Cardiac atrium fibroblast (primary cell): ENCODE data around the gene RNASEH1. TPM values are rescaled to one million over a fixed set of nuclear protein-coding genes. Genes with fewer than 3 reads are reported as not detected.

ENCODE experiments used
- total RNA-seq: library from RNA; depleted of rRNA; stranded (reverse); fragments of >200 nt; gene quantifications from 2 replicates; pipeline ENCODE4 v1.2.3, GENCODE V29; 2015

Gene RNASEH1, protein sequence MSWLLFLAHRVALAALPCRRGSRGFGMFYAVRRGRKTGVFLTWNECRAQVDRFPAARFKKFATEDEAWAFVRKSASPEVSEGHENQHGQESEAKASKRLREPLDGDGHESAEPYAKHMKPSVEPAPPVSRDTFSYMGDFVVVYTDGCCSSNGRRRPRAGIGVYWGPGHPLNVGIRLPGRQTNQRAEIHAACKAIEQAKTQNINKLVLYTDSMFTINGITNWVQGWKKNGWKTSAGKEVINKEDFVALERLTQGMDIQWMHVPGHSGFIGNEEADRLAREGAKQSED
- total RNA-seq, result 28.2 and 31.4 TPM in 2 replicates

DNA sequence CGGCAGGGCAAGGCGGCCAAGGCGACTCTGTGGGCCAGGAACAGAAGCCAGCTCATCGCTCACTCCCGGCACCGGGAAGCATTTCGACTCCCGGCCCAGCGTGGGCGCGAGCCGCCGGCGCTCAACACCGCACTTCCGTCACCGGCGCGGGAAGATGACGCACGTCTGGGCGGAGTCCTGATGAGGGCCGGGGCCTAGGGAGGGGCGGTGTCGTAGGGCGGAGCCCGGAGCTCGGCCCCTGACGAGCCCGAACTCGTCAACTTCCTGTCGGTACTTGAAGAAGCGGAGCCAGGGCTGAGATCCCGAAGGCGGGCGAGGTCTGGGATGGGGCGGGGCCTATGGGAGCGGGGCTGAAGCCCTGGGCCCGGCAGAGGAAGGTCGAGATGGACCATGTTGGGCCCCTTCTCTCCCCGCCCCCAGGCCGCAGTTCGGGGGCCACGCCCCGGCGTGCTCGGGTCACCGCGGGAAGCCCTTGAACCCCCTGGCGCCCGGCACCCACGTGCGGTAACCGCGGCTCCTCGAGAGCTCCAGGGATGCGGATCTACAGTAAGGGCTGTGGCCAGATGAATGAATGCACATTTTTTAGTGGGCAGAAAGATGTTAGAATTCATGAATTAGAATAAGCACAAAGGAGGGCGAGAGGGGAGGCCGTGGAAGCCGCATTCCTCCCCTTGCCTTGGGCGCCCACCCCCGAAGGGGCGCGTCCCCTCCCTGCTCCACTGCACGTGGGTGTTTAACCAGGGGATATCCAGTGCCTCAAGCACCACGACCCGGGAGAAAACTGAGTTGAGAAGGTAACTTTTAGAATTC is at the start of gene RNASEH1:
Gene RNASEH1 (minus strand): TSS at position 129 of the 810 bp plus-strand sequence. CDS start 73 bp downstream, at position 56.

GRCh38 chr2:3594493-3595281 is 36.6 kb upstream of the RNASEH1 start, which contains the start of gene COLEC11:
COLEC11 (plus strand) TSS chr2:3595112; CDS start chr2:3604341, 9,229 bp downstream.

GRCh38 chr2:3519255-3520205 is 38.6 kb downstream of the RNASEH1 start, which contains the start of gene ADI1:
ADI1 (minus strand) TSS chr2:3519531; CDS start chr2:3519487, 44 bp downstream.

Other genes with a start within 250 kb of the RNASEH1 start
- gene EIPR1, start 180.5 kb downstream of the RNASEH1 start, total RNA-seq, result 47.5 and 50.4 TPM in 2 replicates
- 45.1 and 77.3 TPM in 2 replicates for gene TRAPPC12, start 178.6 kb downstream of the RNASEH1 start, total RNA-seq
- 68.1 and 68.9 TPM in 2 replicates for gene ADI1, start 38.8 kb downstream of the RNASEH1 start, total RNA-seq
- 2,859 and 3,922 TPM in 2 replicates for gene RPS7, start 16.9 kb upstream of the RNASEH1 start, total RNA-seq
- gene COLEC11, start 36.8 kb upstream of the RNASEH1 start, total RNA-seq, result 25.6 and 47.5 TPM in 2 replicates
- gene ALLC, start 99.9 kb upstream of the RNASEH1 start, total RNA-seq, result not detected in 2 replicates
- not detected in 2 replicates for gene DCDC2C, start 145.2 kb upstream of the RNASEH1 start, total RNA-seq